ENCODE data around the gene CAVIN1.
"Not testable (repeated sequence)": the region's sequence is repeated elsewhere in the genome, so short reads cannot be mapped to it uniquely, and the experiment has no call there.

CAVIN1 gene

GRCh38 chr17:42404326-42405055, 18.6 kb downstream of the CAVIN1 start:
- DNase-seq = no peak

- DNase-seq = no peak
Observed at GRCh38 chr17:42403150-42403549, 19.9 kb downstream of the CAVIN1 start.

GRCh38 chr17:42402117-42402516, 20.9 kb downstream of the CAVIN1 start:
- no peak for DNase-seq

GRCh38 chr17:42400844-42401375, 22.1 kb downstream of the CAVIN1 start:
- DNase-seq = not testable (repeated sequence)

GRCh38 chr17:42399948-42400843, 22.9 kb downstream of the CAVIN1 start:
- no peak for DNase-seq

- DNase-seq = no peak
Observed at GRCh38 chr17:42399121-42399520, 23.9 kb downstream of the CAVIN1 start.

- DNase-seq = not testable (repeated sequence)
Observed at GRCh38 chr17:42395601-42396000, 27.5 kb downstream of the CAVIN1 start.

- DNase-seq = no peak
Observed at GRCh38 chr17:42394838-42395237, 28.2 kb downstream of the CAVIN1 start.

- DNase-seq = no peak
Observed at GRCh38 chr17:42392692-42393415, 30.2 kb downstream of the CAVIN1 start.

GRCh38 chr17:42391439-42391838, 31.6 kb downstream of the CAVIN1 start:
- not testable (repeated sequence) for DNase-seq

- DNase-seq = no peak
Observed at GRCh38 chr17:42389899-42390298, 33.2 kb downstream of the CAVIN1 start.

- no peak for DNase-seq
Observed at GRCh38 chr17:42389135-42389417, 34.0 kb downstream of the CAVIN1 start.

- peak; percentile 100 for DNase-seq
Observed at GRCh38 chr17:42388381-42389134, 34.5 kb downstream of the CAVIN1 start, which contains the start of gene STAT3. Gene STAT3 (minus strand): TSS chr17:42388442. CDS start chr17:42348516, 39,926 bp downstream.

GRCh38 chr17:42387661-42388380, 35.2 kb downstream of the CAVIN1 start:
- DNase-seq = peak; percentile 56

- no peak for DNase-seq
Observed at GRCh38 chr17:42386777-42387657, 36.0 kb downstream of the CAVIN1 start.

GRCh38 chr17:42381898-42382297, 41.2 kb downstream of the CAVIN1 start:
- no peak for DNase-seq

- DNase-seq = no peak
Observed at GRCh38 chr17:42380935-42381334, 42.1 kb downstream of the CAVIN1 start.

GRCh38 chr17:42378959-42379594, 44.0 kb downstream of the CAVIN1 start:
- DNase-seq = peak; percentile 33

- DNase-seq = no peak
Observed at GRCh38 chr17:42378359-42378958, 44.6 kb downstream of the CAVIN1 start.

- no peak for DNase-seq
Observed at GRCh38 chr17:42373896-42374295, 49.2 kb downstream of the CAVIN1 start.

Measured in femur (tissue), 1 donor.